GM21737 (cell line): ENCODE measurements around the gene SCNN1A.
"Not testable (repeated sequence)": the region's sequence is repeated elsewhere in the genome, so short reads cannot be mapped to it uniquely, and the experiment has no call there.

ENCODE experiments used
- ATAC-seq: cut with Tn5 transposase; IDR thresholded peaks from one replicate; pipeline ENCODE4 v1.9.1; 2021; ENCODE audit warnings: mild to moderate bottlenecking, moderate library complexity; ENCODE audit not compliant: unreplicated experiment

The SCNN1A gene

GRCh38 chr12:6351622-6352021 is 23.7 kb downstream of the SCNN1A start:
- ATAC-seq, result no peak

GRCh38 chr12:6347367-6348338 is 27.7 kb downstream of the SCNN1A start:
- ATAC-seq, result no peak

GRCh38 chr12:6346942-6347341 is 28.4 kb downstream of the SCNN1A start:
- ATAC-seq, result no peak

- ATAC-seq, result no peak
Observed at GRCh38 chr12:6346235-6346832, 29.0 kb downstream of the SCNN1A start.

DNA sequence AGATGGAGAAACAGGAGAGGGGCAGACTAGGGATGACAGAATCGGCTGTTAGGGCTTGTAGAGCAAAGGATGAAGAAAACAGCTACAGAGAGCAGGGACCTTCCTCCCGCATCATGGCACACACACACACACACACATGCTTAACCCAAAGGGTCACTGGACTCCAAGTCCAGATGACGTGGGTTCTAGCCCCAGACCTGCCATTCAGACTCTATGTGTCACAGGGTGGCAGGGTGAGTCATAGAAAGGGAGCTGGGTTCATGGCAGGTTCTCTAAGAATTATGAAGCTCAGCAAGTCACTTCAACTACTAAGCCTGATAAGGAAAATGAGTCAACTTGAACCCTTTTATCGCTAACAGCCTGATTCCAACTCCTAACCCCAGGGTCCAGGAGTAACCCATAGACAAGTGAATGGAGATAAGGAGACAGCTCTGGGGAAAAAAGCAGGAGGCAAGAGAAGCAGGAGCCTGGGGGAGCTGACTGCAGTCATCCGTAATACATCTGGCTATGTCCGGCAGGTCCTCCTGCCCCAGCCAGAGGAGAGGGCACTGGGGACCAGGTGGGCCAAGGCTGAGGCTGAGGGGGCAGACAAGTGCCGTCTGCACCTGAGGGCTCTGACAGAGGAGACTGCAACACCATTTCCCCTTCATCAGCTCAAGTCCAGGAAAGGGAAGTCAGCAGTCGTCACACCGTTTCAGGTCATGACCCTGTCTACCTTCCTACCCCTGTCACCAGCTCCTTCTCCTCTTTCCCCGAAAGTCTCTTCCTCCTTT is 29.9 kb downstream of the SCNN1A start:
- ATAC-seq, result no peak

- not testable (repeated sequence) for ATAC-seq
Observed at GRCh38 chr12:6344101-6344660, 31.2 kb downstream of the SCNN1A start.

DNA sequence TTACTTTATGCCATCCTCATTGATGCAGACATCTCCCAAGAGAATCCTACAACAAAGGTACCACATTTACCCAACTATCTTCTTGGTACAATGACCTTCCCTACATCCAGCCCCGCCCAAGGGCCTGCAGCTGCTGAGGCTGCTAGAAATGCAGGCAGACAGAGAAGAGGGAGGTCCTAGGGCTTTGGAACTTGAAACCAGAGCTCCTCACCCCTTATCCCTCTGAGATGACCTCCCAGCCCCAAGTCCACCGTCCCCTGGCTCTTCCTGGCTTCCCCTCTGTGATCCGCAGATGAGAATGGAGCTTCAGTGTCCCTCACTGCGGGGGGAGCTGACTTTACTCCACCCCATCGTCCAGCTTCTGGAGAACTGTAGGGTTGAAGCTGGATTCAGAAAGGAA is 31.8 kb downstream of the SCNN1A start:
- ATAC-seq, result no peak

DNA sequence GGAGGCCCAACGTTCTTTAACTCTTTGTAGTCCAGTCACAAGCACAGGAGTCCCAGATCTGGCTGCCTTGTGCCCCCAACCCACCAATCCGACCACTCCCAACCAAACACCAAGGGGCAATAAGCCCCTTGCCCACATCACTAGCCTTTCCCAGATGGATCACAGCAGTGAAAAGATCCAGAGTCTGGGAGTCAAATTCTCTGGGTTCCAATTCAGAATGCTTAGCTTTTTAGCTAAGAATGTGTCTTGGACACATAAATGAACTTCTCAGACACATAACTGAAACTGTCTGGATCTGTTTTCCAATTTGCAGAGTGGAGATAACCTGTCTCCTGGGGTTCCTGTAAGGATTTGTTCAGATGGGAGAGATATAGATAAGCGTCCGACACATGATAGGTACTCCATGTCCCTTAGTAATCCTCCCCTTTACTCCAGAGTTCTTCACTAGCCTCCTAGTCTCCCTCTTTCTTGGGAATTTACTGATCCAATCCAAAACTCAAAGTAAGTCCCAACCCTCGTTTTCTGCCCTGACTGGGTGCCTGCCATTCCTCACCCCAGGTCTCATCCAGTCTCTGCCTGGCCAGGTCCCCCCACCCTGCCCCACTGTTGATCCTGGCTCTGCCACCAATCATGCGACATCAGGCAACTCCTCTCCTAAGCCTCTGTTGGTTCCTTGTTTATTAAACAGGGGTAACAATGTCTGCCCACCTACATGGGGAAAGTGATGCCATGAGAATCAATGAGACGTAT is 33.0 kb downstream of the SCNN1A start:
- no peak for ATAC-seq

DNA sequence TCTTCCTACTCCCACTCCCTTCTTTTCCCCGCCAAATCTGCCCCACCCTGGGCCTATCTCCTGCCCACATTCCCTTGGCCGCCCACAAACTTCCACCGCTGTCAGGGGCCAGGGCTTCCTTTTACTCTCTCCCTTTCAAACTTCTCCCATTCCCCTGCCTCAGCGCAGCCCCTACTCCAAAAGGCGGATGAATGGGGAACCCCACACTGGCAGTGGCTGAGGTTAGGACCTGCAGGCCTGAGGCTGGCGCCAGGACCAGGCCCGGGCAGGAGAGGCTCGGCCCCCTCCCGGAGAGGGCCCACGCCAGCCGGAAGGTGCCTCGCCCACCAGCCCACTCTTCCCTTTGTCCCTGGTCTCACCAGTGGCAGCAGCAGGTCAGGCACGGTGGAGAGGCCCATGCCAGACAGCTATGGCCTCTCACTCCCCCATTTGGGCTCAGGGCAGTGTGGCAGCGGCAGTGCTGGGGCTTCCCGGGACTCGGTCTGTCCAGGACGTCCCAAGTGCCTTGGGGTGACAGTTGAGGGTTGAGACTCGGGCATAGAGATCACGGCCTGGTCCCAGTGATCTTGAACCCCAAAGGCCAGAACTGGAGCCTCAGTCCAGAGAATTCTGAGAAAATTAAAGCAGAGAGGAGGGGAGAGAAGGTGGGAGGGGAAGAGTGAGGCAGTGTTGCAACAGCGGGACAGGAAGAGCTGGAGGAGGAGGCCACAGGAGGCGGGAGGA is 33.8 kb downstream of the SCNN1A start, which contains the start of gene TNFRSF1A:
Gene TNFRSF1A, minus strand, starts transcription at position 660 of the 723 bp plus-strand sequence. Its CDS starts 262 bp downstream, at position 398.
- ATAC-seq, result no peak

DNA sequence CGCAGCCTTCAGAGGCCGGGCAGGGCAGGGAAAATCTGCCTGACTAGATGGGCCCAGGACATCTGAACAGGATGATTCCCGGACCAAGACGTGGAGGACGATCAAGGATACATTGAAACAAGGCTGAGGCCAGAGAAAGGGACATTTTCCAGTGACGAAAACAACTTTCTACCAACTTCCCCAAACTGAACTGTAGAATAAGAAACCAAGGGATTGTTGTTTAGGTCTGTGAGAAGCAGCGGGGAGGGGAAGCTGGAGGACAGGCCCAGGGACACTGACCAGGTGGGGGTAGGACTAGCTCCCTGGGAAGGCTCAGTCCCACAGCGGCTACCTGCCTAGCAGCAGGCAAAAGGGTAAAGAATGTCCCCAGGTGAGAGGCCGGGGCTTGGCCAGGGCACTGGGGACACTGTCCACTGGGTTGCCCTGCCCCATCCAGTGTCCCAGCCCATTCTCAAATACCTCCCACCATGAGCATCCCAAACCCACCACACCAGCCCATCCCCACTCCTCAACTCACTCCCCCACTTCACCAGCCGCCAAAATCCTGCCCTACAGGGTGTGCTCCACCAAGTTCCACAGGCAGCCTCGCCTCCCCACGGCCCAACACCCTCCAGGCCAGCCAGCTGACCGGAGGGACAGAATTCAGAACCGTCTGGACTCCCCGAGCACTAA is 34.5 kb downstream of the SCNN1A start:
- no peak for ATAC-seq

GRCh38 chr12:6340032-6340638 is 35.2 kb downstream of the SCNN1A start:
- no peak for ATAC-seq

- no peak for ATAC-seq
Observed at GRCh38 chr12:6338955-6339354, 36.4 kb downstream of the SCNN1A start.

GRCh38 chr12:6338536-6338935 is 36.8 kb downstream of the SCNN1A start:
- ATAC-seq, result not testable (repeated sequence)

DNA sequence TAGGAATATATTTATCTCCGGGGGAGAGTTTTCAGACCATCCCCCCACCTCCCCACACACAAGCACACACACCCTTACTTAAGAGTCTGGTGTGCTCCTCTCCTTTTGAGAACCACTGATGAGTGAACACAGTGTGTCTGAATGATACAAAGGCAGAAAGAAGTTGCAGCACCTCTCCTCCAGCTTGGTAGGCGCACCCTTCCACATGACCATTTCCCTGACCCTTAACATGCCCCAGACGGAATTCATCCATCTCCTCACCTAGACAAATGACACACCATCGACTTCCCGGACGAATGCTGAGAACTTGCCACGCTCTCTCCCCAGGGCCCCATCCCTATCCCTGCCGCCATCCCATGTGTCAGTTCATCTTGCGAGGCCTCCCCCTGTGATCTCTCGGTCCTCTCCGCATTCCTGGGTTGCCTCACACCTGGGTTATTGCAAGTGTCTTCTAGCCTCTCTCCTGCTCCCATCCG is 37.4 kb downstream of the SCNN1A start:
- ATAC-seq, result no peak

DNA sequence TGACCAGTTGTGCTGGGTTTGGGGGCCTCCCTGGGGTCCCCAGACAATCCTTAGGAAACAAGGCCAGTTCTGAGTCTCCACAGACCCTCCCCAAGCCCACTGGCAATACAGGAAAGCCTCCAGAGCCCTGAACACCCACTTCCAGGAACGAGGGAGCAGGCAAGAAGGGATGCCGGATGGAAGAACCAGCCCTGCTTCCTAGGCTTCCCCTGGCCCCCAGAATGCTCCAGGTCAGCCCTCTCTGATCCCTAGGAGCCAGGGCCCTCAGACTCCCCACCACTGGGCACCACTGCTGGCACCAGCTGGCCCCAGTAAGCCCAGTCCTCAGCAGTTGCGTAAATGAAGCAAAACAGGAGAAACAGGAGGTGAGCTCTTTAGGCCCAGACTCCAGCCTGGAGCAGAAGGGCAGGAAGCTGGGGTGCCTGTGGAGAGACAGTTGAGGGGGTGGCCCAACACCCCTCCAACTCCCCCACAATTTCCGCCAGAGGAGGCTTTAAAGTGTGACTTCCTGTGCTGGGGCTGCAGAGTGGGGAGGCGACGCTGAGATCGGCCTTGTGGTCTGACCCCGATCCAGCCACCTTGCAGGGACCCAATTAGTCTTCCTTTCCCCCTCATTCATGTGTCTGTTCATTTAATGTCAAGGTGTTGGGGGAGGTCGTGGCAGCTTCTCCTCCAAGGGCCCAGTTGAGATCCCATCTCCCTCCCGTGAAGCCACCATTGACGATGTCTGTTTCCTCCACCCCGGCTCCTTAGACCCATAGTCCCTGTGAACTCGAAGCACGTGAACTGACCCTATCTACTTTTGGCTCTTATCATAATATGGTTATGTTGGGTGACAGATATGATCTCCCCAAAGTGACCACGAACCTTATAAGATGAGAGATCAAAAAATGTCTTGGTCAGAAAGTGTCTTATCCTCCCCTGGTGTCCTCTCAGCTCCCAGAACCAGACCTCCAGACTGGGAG is 38.2 kb downstream of the SCNN1A start:
- ATAC-seq, result no peak

- ATAC-seq, result no peak
Observed at GRCh38 chr12:6336079-6336888, 39.1 kb downstream of the SCNN1A start.
